GM10266 (cell line): ENCODE results near the gene PAPSS2.

ENCODE experiments used
- DNase-seq: peaks from one replicate; pipeline ENCODE4 v3.0.0; 2012; ENCODE audit errors: extremely low spot score
- CTCF ChIP-seq: IDR thresholded peaks from 2 replicates; pipeline ENCODE4 v1.5.1; 2012; ENCODE audit warnings: mild to moderate bottlenecking, low read depth; ENCODE audit not compliant: control insufficient read depth, insufficient read depth; ENCODE audit errors: missing control alignments

The PAPSS2 gene

GRCh38 chr10:87670586-87670985 lies 10.9 kb downstream of the PAPSS2 start:
- no peak for DNase-seq
- no peak for TF ChIP-seq CTCF

- no peak for DNase-seq
- TF ChIP-seq CTCF = no peak
Measured at GRCh38 chr10:87671139-87671815, 11.6 kb downstream of the PAPSS2 start.

- no peak for DNase-seq
- TF ChIP-seq CTCF = no peak
Measured at GRCh38 chr10:87672551-87672950, 12.9 kb downstream of the PAPSS2 start.

- no peak for TF ChIP-seq CTCF
- DNase-seq = no peak
Measured at GRCh38 chr10:87674943-87675342, 15.3 kb downstream of the PAPSS2 start.

- no peak for DNase-seq
- TF ChIP-seq CTCF = no peak
Measured at GRCh38 chr10:87675396-87676376, 16.0 kb downstream of the PAPSS2 start.

- TF ChIP-seq CTCF = no peak
- DNase-seq = no peak
Measured at GRCh38 chr10:87677595-87677994, 17.9 kb downstream of the PAPSS2 start.

- no peak for TF ChIP-seq CTCF
- no peak for DNase-seq
Measured at GRCh38 chr10:87678302-87678701, 18.6 kb downstream of the PAPSS2 start.
